GM19240 (cell line): Measurements from ENCODE around the gene DIP2A.
"Not testable (repeated sequence)": the region's sequence is repeated elsewhere in the genome, so short reads cannot be mapped to it uniquely, and the experiment has no call there.

Source experiments
- DNase-seq: peaks from one replicate; pipeline ENCODE4 v3.0.0; 2011; ENCODE audit warnings: low spot score; ENCODE audit not compliant: insufficient read length

The DIP2A gene

DNA sequence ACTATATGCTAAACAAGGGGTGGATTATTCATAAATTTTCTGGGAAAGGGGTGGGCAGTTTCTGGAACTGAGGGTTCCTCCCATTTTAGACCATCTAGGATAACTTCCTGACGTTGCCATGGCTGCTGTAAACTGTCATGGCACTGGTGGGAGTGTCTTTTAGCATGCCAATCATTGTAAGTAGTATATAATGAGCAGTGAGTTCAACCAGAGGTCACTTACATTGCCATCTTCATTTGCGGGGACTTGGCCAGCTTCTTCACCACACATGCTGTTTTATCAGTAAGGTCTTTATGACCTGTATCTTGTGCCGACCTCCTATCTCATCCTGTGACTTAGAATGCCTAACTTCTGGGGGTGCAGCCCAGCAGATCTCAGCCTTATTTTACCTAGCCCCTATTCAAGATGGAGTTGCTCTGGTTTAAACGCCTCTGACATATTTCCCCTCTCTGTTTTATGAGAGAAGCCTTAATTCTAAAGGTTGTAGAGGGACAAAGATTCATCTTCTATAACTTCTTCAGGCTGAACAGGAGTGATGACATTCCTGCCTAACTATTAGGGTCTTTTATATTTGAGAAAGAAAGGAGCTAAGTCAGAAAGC, 60.4 kb downstream of the DIP2A start:
- DNase-seq: no peak

DNA sequence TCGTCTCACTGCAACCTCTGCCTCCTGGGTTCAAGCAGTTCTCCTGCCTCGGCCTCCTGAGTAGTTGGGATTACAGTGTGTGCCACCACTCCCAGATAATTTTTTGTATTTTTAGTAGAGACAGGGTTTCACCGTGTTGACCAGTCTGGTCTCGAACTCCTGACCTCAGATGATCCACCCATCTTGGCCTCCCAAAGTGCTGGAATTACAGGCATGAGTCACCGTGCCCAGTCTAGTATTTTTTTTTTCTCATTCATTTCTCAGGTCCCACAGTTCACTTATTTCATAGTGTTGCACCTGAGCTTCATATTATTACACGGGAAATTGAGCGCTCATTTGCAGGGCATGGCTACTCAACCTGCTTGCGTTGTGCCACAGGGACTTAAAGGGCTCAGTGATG, 68.7 kb downstream of the DIP2A start:
- not testable (repeated sequence) for DNase-seq

GRCh38 chr21:46527801-46528200, 69.1 kb downstream of the DIP2A start:
- no peak for DNase-seq

- no peak for DNase-seq
Measured at GRCh38 chr21:46532080-46532479, 73.4 kb downstream of the DIP2A start.

DNA sequence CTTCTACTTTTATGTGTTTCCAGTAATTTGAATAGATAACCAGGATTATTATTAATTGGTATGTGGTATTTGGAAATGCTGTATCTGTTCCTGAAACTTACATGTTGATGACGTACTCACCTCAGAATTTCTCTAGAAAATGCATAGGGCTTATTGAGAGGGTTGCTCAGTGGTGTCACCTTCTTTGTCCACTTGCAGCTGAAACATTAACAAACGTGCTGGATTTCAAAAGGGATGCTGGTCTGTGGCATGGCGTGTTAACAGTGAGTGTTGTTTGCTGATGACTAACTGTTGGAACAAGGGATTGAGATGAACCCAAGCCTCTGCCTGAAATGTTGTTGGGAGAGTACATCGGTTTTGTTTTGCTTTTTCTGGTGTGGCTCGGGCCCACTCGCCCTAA, 78.3 kb downstream of the DIP2A start:
- DNase-seq: no peak

GRCh38 chr21:46538262-46538661, 79.6 kb downstream of the DIP2A start:
- no peak for DNase-seq

GRCh38 chr21:46538851-46539666, 80.4 kb downstream of the DIP2A start:
- no peak for DNase-seq

DNA sequence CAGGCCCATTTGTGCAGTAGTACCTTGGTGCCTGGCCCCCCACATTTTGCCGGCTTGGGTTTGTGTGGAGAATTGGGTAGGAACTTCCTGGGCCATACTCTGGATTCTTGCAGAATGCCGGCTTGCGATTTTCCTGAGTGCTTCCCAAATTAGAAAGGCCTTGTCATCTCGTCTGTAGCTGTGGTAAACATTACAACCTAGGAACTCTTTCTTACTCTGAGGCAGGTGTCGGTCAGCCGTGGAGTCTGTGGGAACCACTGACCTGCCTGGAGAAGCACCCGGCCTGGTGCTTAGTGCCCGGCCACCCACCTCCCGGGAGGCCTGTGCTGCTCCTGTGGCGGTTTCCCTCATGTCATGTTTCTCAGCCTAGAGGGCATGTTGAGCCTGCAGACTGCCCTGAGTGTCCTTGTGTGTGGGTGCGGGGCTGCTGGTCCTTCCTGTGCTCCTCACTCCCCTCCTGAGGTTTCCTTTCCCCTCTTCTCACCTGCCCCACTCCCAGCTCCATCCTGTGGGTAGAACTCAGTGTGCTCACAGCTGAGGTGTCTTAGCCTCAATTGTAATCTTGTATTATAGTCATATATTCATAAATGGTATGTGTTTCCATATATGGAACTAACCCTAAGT, 81.5 kb downstream of the DIP2A start:
- DNase-seq: no peak

DNA sequence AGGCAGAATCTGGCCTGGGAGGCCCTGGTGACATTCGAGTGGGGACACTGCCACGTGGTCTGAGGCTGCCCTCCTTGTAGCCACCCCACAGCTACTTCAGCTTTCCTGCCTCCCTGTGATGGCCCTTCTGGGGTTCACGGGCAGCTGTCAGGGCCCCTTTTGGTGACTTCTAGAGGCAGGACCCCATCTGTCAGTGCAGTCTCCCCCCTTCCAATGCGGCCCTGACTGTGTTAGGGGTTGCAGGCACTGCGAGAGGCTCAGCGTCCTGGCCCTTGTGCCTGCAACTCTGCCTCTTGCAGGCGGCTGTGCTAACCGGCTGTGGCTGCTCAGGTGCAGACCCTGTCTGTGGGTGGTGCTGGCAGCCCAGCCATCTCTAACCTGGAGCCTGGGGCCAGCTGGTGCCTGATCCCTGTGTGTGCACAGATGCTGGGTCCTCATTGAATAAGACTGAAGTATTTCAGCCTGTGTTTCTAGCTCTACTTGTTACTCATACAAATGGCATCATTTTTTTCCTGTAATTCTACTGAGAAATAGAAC, 84.0 kb downstream of the DIP2A start:
- DNase-seq: no peak

- DNase-seq: no peak
Measured at GRCh38 chr21:46543306-46543705, 84.6 kb downstream of the DIP2A start.

DNA sequence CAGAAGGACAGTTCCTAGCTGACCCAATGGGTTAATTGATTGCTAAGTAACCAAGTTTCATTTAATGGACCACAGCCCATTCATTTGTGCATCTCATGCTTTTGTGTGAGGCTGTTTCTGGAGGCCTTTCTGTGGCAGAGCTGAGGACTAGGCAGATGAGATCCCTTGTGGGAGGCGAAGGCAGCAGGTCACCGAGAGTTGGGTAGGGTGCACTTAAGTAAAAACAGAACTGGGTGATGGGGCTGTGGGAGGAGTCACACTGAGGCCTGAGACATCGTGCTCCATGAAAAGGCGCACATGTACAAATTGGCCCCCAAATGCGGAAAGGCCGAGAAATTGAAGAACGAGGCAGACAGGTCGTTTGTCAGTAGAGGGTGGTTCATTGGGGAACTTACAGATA, 85.3 kb downstream of the DIP2A start:
- DNase-seq: no peak

GRCh38 chr21:46544824-46545223, 86.1 kb downstream of the DIP2A start:
- no peak for DNase-seq

GRCh38 chr21:46545363-46545762, 86.7 kb downstream of the DIP2A start:
- no peak for DNase-seq

DNA sequence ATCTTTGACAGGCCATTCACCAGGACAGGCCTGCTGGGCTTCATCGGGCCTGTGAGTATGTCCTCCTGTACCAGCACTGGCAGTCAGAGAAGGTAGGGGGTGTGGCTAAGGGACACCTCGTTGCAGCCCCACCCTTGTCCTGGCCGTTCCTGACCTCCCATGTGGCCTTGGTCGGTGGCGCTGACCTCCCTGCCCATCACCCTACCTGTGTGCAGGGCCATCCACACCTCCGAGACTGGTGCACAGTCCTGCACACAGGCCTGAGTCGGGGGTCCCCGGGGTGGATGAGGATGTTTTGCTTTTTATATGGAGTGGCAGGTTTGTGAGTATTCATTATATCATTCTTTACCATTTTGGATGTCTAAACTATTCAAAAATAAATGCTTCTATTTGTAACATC, 87.2 kb downstream of the DIP2A start:
- no peak for DNase-seq

- DNase-seq: no peak
Measured at GRCh38 chr21:46546799-46547198, 88.1 kb downstream of the DIP2A start.

- DNase-seq: no peak
Measured at GRCh38 chr21:46549650-46550049, 91.0 kb downstream of the DIP2A start.

GRCh38 chr21:46550116-46550941, 91.6 kb downstream of the DIP2A start:
- DNase-seq: no peak

GRCh38 chr21:46551636-46552241, 93.0 kb downstream of the DIP2A start:
- no peak for DNase-seq

GRCh38 chr21:46552274-46552673, 93.6 kb downstream of the DIP2A start:
- no peak for DNase-seq

DNA sequence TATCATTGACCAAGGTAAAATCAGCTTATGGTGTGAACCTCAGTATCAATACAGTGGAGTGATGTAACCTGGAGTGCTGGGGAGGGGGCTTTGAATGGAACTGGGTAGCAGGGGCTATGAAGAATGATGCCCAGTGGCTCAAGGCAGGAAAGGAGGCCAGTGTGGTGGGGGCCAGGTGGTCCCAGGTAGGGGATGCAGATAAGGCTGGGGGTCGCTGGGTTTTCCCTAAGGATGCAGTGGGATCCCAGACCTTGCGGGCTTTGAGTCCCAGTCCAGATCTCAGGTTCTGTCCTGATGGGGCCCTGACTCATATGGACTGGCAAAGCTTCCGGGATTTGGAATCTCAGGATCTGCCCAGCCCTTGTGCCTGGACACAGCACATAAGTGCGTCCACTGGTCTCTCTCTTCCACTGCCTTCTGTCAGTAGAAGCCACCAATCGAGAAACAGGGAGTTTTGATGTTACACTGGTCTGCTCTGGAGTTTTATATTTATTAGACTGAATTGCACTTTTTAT, 94.2 kb downstream of the DIP2A start:
- no peak for DNase-seq

DNA sequence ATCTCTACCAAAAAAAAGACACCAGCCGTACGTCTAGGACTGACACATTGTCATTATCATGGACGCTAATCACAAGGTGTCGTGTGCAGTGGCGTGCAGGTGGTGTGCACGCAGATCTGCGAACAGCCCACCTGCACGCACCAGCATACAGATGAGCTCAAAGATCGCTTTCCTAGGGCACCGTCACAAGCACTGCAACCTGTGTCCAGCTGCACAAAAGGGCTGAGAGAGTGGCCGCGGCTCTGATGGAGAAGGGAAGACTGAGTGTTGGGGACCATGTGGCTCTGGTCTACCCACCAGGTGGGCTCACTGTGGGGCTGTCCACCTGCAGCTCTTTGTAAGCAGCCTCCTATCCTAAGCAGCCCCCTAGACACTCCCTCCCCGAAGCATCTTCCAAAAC, 95.3 kb downstream of the DIP2A start:
- no peak for DNase-seq
